Midbrain (tissue), 1 donor: Measurements from ENCODE around the gene TOX2.

Source experiments
- DNase-seq: peaks from one replicate; lab custom pipeline; 2025; lab: John Stamatoyannopoulos, UW

Gene TOX2

DNA sequence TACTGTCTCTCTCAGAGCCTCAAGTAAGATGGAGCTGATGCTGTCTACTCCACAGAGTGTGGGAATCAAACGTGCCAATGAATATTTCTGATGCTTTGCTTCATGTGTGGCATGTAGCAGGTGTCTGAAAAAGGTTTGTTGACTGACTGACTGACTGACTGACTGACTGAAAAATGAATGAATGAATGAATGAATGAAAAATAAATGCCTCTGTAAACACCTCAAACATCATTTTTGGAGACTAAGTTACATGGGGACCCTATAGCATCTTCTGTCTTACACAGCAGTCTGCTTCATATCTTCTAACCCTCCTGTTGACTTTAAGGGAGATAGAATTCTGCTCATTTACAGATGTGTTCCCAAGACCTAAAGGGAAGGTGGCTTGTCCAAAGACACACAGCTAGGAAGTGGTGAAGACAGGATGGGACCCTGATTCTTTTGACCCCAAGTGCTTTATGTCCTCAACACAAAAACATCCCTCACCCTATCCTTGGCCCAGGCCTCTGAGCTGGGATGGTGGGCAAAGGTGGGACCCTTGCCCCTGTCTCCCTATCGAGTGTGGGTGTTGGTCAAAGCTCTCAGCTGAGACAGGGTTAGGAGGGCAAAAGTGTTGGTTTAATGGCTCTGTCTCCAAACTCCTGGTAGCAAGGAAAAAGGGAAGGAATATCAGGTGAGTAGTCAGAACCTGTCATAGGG is 104.4 kb downstream of the TOX2 start:
- DNase-seq: no peak

DNA sequence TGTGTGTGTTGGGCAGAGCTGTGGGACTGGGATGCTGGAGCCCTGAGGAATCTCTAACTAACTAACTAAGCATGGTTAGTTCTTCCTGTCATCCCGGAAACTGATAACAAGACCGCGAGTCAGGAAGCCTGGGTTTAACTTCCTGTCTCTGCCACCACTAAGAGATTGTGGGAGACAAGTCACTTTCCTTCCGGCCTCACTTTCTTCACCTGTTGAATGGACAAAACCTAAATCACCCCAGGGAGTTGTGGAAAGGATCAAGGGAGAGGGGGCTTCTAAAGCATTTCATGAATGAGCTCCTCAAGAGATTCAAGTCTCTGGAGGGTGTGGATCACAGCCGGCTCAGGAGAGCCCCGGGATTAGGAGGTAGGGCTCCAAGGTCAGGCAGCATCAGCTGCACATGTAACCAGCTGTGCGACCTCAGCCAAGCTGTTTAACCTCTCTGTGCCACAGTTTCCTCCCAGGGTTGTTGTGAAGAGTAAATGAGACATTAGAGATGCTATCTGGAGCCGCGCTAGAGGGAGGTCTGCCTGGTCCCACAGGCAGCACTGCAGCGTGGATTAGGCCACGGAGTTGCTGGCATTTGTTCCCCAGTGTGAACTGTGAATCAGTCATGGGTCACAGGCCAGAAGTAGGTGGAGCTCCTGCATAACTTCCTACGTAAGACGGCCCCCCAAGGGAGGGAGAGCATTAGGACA is 105.1 kb downstream of the TOX2 start:
- DNase-seq: no peak

GRCh38 chr20:44020406-44021148 is 105.9 kb downstream of the TOX2 start:
- DNase-seq: no peak

DNA sequence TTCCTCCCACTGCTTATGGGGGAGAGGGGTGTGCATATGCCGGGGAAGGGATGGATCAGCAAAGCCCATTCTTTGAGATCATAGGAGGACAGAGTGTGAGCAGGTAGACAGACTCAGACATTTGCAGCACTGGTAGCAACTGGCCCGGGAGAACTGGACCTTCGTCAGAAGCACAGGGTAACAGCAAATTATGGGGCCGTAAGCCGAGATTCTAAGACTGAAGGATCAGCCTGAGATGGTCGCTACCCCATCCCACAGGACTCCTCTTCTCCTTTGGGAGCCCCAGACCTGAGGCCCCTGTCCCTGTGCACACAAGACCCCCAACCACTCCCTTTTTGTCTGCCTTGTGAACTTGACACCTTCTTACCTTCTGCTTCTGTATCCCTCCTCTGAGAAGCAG is 106.5 kb downstream of the TOX2 start:
- DNase-seq: no peak

DNA sequence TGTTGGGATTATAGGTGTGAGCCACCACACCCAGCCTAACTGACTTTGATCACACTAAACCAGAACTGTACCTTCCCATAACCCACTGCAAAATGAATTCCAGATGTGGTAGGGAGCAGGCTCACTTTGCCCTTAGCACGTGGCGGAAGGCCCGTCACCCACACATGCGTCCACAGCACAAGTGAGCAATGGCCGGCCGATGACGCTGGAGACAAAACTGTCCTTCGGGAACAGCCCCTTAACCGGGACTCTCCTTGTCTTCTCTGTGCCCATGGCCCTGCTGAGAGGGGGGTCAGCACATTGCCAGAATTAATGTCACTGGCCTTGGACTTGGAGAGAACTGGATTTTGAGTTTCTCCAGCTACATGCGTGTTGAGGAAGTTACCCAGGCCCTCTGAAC is 107.2 kb downstream of the TOX2 start:
- no peak for DNase-seq

DNA sequence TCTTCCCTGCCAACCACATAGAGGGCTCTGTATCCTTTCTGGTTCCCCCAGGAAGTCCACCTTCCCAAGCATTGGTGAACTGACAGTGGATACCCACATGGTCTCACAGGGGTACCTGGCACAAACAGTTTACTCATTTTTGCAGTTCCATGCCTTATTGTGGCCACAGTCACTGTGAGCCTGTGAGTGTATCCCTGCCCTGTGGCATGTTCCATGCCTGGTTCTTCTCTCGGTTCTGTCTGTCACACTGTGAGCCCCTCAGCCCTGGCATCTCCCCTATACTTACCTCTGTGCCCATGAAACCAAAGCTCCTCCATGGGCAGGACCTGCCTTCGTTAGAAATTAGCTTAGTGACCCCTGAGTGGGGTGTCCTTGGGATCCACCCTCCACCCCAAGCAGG is 107.8 kb downstream of the TOX2 start:
- DNase-seq: no peak

GRCh38 chr20:44023515-44024371 is 109.1 kb downstream of the TOX2 start:
- no peak for DNase-seq

- DNase-seq: no peak
Observed at GRCh38 chr20:44024820-44025580, 110.3 kb downstream of the TOX2 start.

DNA sequence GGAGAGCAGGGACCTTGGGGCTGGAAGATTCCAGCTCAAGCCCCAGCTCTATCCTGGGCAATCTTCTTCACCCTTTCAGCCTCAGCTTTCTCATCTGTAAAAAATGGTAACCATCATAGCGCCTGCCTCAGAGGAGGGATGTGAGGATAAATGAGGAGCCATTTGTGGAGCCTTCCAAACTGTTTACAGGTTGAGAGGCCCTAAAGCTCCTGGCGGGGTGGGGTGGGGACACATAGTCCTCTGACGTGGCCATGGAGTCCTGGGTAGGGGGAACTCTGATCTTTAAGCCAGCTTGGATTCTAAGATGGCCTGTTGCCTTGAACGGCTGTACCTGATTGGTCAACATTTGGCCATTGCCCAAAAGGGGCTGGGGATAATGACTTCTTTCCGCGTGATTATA is 111.1 kb downstream of the TOX2 start:
- no peak for DNase-seq

DNA sequence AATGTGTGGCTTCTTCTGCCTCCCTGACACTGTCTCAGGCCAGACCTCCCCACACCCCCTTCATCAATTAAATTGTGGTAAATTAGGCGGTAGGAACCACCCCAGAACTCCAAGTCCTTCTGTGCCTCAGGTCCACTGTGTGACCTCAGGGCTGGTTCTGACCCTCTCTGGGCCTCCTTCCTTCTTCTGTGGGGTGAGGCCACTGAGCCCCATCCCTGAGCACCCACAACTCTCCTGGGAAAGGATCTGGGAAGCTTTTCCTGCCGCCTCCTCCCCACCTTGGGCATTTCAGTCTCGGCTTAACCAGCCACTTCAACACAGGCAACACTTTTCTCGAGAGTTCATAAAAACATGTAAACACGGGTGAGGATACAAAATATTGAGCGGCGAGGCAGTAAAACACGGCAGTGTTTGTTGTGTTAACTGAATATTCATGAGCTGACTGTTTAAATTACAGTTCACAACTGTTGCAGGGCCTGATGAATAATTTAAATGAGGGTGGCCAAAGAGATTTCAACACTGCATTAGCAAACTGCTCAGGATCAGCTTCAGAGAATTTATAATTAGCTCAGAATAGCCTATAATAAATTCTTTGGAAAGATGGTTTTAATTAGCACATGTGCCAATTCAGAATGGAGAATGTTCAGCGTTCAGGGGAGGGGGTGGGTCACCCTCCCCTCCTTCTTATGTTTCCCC is 112.1 kb downstream of the TOX2 start:
- DNase-seq: no peak

GRCh38 chr20:44027343-44028002 is 112.8 kb downstream of the TOX2 start:
- DNase-seq: no peak

DNA sequence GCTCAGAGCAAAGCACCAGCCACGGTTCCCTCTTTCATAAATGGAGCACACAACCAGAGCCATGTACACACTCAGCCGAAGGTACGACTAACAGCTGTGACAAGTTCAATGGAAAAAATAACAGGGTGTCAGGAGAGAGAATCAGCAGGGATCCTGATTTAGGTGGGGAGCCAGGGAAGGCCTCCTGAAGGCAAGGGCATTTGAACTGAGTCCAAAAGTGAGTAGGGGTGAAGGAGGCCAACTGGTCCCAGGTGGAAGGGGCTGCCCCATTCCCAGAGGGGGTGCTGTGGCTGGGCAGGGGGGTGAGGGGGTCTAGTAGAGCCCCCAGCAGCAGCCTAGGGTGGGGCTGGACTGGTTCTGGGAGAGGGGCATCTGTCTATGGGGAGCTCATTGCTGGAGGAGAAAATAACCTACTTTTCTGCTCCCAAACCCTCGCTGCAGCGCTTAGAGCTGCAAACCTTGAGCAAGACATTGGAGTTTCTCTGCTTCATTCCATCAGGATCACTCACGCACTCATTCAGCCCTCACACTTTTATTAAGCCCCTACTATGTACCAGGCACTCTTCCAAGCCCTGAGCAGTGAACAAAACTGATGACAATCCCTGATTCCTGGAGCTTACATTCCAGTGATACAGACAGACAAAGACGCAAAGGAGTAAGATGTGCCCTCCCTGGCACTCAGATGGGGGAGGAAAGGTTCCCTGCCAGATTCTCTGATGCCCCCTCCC is 113.5 kb downstream of the TOX2 start:
- DNase-seq: no peak

- no peak for DNase-seq
Observed at GRCh38 chr20:44028868-44029847, 114.5 kb downstream of the TOX2 start.

DNA sequence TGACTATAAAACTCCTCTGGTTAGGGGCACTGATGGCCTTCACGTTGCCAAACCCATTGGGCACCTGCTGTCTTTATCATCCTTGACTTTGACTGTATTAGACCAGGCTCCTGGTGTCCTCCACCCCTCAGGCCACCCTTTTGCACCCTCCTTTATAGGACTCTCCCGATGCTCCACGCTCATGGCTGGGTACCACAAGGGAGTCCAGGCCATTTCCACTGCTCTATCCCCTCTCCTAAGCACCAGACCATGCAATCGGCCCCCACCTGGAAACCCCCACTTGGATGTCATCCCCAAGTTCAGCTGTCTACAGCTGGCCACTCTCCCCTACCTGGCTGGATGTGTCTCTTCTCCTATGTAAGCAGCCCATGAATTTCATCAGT is 115.2 kb downstream of the TOX2 start:
- no peak for DNase-seq

DNA sequence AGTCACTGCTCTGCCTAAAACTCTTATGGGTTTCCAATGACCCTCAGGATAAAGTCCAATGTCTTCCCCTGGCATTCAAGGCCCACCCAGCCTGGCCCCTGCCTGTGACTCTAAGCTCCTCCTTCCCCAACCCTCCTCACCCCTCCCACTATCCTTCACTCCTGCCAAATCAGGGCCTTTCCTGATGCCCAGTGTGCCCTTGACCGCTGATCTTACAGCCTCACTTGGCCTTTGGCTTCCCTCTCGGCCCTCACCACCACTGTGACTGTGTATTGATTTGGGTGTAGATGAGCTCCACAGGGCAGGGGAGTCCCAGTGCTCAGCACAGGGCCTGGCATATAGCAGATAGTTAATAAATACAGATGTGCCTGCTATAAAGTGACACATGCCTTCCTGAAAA is 115.7 kb downstream of the TOX2 start:
- DNase-seq: no peak

- no peak for DNase-seq
Observed at GRCh38 chr20:44031001-44031574, 116.4 kb downstream of the TOX2 start.

DNA sequence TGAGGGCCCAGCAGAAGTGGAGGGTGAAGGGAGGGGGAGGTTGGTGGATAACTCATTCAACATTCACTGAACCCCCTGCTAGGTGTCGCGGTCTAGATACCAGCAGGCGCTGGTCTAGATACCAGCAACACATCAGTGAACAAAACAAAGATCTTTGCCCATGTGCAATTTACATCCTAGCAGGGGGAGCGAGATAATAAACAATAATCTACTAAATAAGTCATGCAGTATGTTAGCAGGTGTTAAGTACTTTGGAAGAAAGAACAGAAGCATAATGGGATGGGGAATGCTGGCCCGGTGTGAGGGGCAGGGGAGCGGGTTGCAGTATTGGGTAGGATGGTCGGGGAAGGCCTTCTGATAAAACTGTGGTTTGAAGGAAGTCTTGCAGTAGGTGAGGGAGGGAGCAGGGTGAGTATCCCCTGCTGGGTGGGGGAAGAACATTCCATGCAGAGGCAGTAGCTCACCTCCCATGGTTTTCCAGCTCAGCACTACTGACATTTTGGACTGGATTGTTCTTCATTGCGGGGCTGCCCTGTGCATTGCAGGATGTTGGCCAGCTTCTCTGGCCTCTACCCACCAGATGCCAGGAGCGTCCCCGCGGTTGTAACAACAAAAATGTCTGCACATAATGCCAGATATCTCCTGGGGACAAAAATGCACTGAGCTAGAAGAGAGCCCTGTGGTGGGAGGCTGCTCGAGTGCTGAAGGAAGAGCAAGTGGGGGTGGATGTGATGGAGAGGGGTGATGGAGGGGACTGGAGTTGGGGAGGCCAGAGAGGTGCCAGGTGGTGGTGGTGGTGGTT is 117.3 kb downstream of the TOX2 start:
- DNase-seq: no peak
